Measurements from ENCODE around the gene CALB2. TPM values are rescaled to one million over a fixed set of nuclear protein-coding genes. Genes with fewer than 3 reads are reported as not detected.
A peak's percentile ranks its signal among the peaks of the same experiment; 100 is the strongest.
"Not testable (repeated sequence)": the region's sequence is repeated elsewhere in the genome, so short reads cannot be mapped to it uniquely, and the experiment has no call there.

CALB2 gene
- total RNA-seq: not detected in 2 replicates

- peaks cover 15% of the 10 kb centered on the region for H3K27me3 Mint-ChIP-seq
- no peaks in the 10 kb centered on the region for H3K9me3 Mint-ChIP-seq
- H3K27ac Mint-ChIP-seq: no peak within 1 kb of the TSS
- intact Hi-C loops (cut with micrococcal nuclease): no loop called here
- DNase-seq: peak; percentile 92
- peak within 1 kb of the TSS; percentile 54 for H3K4me3 Mint-ChIP-seq
- peaks cover 3% of the 10 kb centered on the region for H3K4me1 Mint-ChIP-seq
- H3K36me3 Mint-ChIP-seq (ENCODE audit: low read depth): no peaks in the 10 kb centered on the region
Measured at GRCh38 chr16:71358464-71358998, at the start of gene CALB2. Gene CALB2 (plus strand): TSS chr16:71358723. CDS start chr16:71358793, 70 bp downstream.

GRCh38 chr16:71311553-71312158 lies 46.9 kb upstream of the CALB2 start:
- H3K9me3 Mint-ChIP-seq: no peaks in the 10 kb centered on the region
- H3K27ac Mint-ChIP-seq: no peak overlapping the region
- no peak overlapping the region for H3K4me3 Mint-ChIP-seq
- no peaks in the 10 kb centered on the region for H3K36me3 Mint-ChIP-seq (ENCODE audit: low read depth)
- intact Hi-C loops (cut with micrococcal nuclease): loop anchor here (5.0 kb wide), 1 partner anchor 94 kb away; no protein-coding TSS in a partner anchor
- H3K4me1 Mint-ChIP-seq: no peaks in the 10 kb centered on the region
- peaks cover 10% of the 10 kb centered on the region for H3K27me3 Mint-ChIP-seq
- DNase-seq: peak; percentile 74

- H3K36me3 Mint-ChIP-seq (ENCODE audit: low read depth); H3K4me1 Mint-ChIP-seq; DNase-seq; H3K27me3 Mint-ChIP-seq; H3K9me3 Mint-ChIP-seq; H3K27ac Mint-ChIP-seq; H3K4me3 Mint-ChIP-seq: not testable (repeated sequence)
- intact Hi-C loops (cut with micrococcal nuclease): loop anchor here (5.0 kb wide), 1 partner anchor 96 kb away; no protein-coding TSS in a partner anchor
Measured at GRCh38 chr16:71313591-71313990, 44.9 kb upstream of the CALB2 start.

GRCh38 chr16:71315269-71315668 lies 43.3 kb upstream of the CALB2 start:
- Mint-ChIP-seq H3K27me3 (peaks cover 4% of the 10 kb centered on the region), H3K4me3 (no peak overlapping the region), H3K4me1 (no peaks in the 10 kb centered on the region), H3K9me3 (no peaks in the 10 kb centered on the region), H3K36me3 (ENCODE audit: low read depth) (no peaks in the 10 kb centered on the region), H3K27ac (no peak overlapping the region)
- intact Hi-C loops (cut with micrococcal nuclease): no loop called here
- no peak for DNase-seq

- H3K27ac Mint-ChIP-seq: no peak overlapping the region
- no peaks in the 10 kb centered on the region for H3K9me3 Mint-ChIP-seq
- no peaks in the 10 kb centered on the region for H3K27me3 Mint-ChIP-seq
- intact Hi-C loops (cut with micrococcal nuclease): no loop called here
- H3K4me3 Mint-ChIP-seq: no peak overlapping the region
- no peak for DNase-seq
- H3K4me1 Mint-ChIP-seq: no peaks in the 10 kb centered on the region
- H3K36me3 Mint-ChIP-seq (ENCODE audit: low read depth): no peaks in the 10 kb centered on the region
Measured at GRCh38 chr16:71319999-71320398, 38.5 kb upstream of the CALB2 start.

- Mint-ChIP-seq H3K4me1 (no peaks in the 10 kb centered on the region), H3K36me3 (ENCODE audit: low read depth) (no peaks in the 10 kb centered on the region), H3K4me3 (no peak overlapping the region), H3K27ac (no peak overlapping the region), H3K27me3 (peaks cover 3% of the 10 kb centered on the region), H3K9me3 (no peaks in the 10 kb centered on the region)
- intact Hi-C loops (cut with micrococcal nuclease): no loop called here
- DNase-seq: no peak
Measured at GRCh38 chr16:71327720-71328119, 30.8 kb upstream of the CALB2 start.

GRCh38 chr16:71328151-71328550 lies 30.4 kb upstream of the CALB2 start:
- Mint-ChIP-seq H3K27me3 (peaks cover 3% of the 10 kb centered on the region), H3K4me3 (no peak overlapping the region), H3K36me3 (ENCODE audit: low read depth) (no peaks in the 10 kb centered on the region), H3K27ac (no peak overlapping the region), H3K4me1 (no peaks in the 10 kb centered on the region), H3K9me3 (no peaks in the 10 kb centered on the region)
- DNase-seq: no peak
- intact Hi-C loops (cut with micrococcal nuclease): no loop called here

- Mint-ChIP-seq H3K9me3 (no peaks in the 10 kb centered on the region), H3K27ac (no peak overlapping the region), H3K4me3 (no peak overlapping the region), H3K36me3 (ENCODE audit: low read depth) (no peaks in the 10 kb centered on the region), H3K27me3 (no peaks in the 10 kb centered on the region), H3K4me1 (peaks cover 2% of the 10 kb centered on the region)
- DNase-seq: no peak
- intact Hi-C loops (cut with micrococcal nuclease): no loop called here
Measured at GRCh38 chr16:71337631-71338030, 20.9 kb upstream of the CALB2 start.

GRCh38 chr16:71338193-71338592 lies 20.3 kb upstream of the CALB2 start:
- H3K4me1 Mint-ChIP-seq: peaks cover 2% of the 10 kb centered on the region
- no peak for DNase-seq
- H3K4me3 Mint-ChIP-seq: no peak overlapping the region
- H3K9me3 Mint-ChIP-seq: no peaks in the 10 kb centered on the region
- no peaks in the 10 kb centered on the region for H3K36me3 Mint-ChIP-seq (ENCODE audit: low read depth)
- H3K27me3 Mint-ChIP-seq: no peaks in the 10 kb centered on the region
- no peak overlapping the region for H3K27ac Mint-ChIP-seq
- intact Hi-C loops (cut with micrococcal nuclease): no loop called here

- H3K27ac Mint-ChIP-seq: no peak overlapping the region
- H3K9me3 Mint-ChIP-seq: no peaks in the 10 kb centered on the region
- DNase-seq: no peak
- H3K27me3 Mint-ChIP-seq: no peaks in the 10 kb centered on the region
- intact Hi-C loops (cut with micrococcal nuclease): no loop called here
- no peak overlapping the region for H3K4me3 Mint-ChIP-seq
- peaks cover 2% of the 10 kb centered on the region for H3K4me1 Mint-ChIP-seq
- H3K36me3 Mint-ChIP-seq (ENCODE audit: low read depth): no peaks in the 10 kb centered on the region
Measured at GRCh38 chr16:71338632-71339031, 19.9 kb upstream of the CALB2 start.

- no peaks in the 10 kb centered on the region for H3K36me3 Mint-ChIP-seq (ENCODE audit: low read depth)
- no peak overlapping the region for H3K27ac Mint-ChIP-seq
- no peaks in the 10 kb centered on the region for H3K27me3 Mint-ChIP-seq
- intact Hi-C loops (cut with micrococcal nuclease): no loop called here
- no peaks in the 10 kb centered on the region for H3K9me3 Mint-ChIP-seq
- H3K4me3 Mint-ChIP-seq: no peak overlapping the region
- H3K4me1 Mint-ChIP-seq: peaks cover 2% of the 10 kb centered on the region
- DNase-seq: no peak
Measured at GRCh38 chr16:71339236-71340171, 19.0 kb upstream of the CALB2 start.

- Mint-ChIP-seq H3K27ac (no peak overlapping the region), H3K9me3 (no peaks in the 10 kb centered on the region), H3K27me3 (no peaks in the 10 kb centered on the region), H3K4me3 (no peak overlapping the region), H3K36me3 (ENCODE audit: low read depth) (no peaks in the 10 kb centered on the region), H3K4me1 (peaks cover 2% of the 10 kb centered on the region)
- intact Hi-C loops (cut with micrococcal nuclease): no loop called here
- no peak for DNase-seq
Measured at GRCh38 chr16:71340406-71340805, 18.1 kb upstream of the CALB2 start.

GRCh38 chr16:71341881-71342280 lies 16.6 kb upstream of the CALB2 start:
- Mint-ChIP-seq H3K36me3 (ENCODE audit: low read depth) (no peaks in the 10 kb centered on the region), H3K4me3 (no peak overlapping the region), H3K27ac (no peak overlapping the region), H3K9me3 (no peaks in the 10 kb centered on the region), H3K27me3 (no peaks in the 10 kb centered on the region), H3K4me1 (peaks cover 2% of the 10 kb centered on the region)
- no peak for DNase-seq
- intact Hi-C loops (cut with micrococcal nuclease): no loop called here

- no peak for DNase-seq
- H3K4me1 Mint-ChIP-seq: peaks cover 2% of the 10 kb centered on the region
- H3K36me3 Mint-ChIP-seq (ENCODE audit: low read depth): no peaks in the 10 kb centered on the region
- no peaks in the 10 kb centered on the region for H3K9me3 Mint-ChIP-seq
- H3K27ac Mint-ChIP-seq: no peak overlapping the region
- no peaks in the 10 kb centered on the region for H3K27me3 Mint-ChIP-seq
- intact Hi-C loops (cut with micrococcal nuclease): no loop called here
- no peak overlapping the region for H3K4me3 Mint-ChIP-seq
Measured at GRCh38 chr16:71343078-71343477, 15.4 kb upstream of the CALB2 start.

Measured in activated CD4-positive, alpha-beta T cell treated with anti-CD3 and anti-CD28 coated beads, Interleukin-2, amount 10 ng/mL, durations not matched to agents 24 days and 14 days (primary cell).